ENCODE data around the gene SH3PXD2A. TPM values are rescaled to one million over a fixed set of nuclear protein-coding genes. Genes with fewer than 3 reads are reported as not detected.
A peak's percentile ranks its signal among the peaks of the same experiment; 100 is the strongest.
"Not testable (repeated sequence)": the region's sequence is repeated elsewhere in the genome, so short reads cannot be mapped to it uniquely, and the experiment has no call there.

Gene SH3PXD2A
- total RNA-seq, 1 donor from 2014 or later, result 50.3 TPM

DNA sequence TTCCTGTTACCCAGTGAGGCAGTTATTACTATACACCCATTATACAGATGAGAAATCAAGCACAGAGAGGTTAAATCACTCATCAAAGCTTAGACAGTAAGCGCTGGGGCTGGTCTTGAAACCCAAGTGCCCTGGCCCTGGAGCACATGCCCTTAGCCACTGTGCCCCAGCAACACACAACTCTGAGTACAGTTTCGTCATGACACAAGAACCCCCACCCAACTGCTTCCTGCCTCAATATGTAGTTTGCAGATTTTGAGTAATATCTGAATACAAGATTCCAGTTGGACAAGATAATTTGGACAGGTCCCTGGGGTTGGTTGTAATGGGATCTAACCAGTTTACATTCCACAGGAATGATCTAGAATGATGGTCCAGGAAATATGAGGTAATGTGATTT, 62.8 kb downstream of the SH3PXD2A start:
- DNase-seq (ENCODE audit: low spot score), result no peak

DNA sequence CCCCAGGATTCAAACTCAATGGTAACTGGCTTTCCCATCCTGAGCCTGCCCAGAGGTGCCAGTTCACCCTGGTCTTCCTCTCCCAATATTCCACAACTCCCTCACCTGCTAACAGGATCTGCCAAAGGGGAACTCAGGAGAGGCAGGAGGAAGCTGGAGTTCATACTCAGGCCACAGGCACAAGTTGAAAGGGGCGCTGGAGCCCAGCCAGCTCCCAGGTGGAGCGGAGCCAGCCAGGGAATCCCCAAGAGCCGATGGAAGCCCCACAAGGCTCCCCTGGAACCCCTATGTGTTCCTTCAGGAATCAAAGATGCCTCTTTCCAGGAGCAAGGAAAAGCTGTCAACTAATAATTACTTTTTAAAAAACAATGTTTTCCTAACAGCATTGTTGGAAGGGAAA, 63.5 kb downstream of the SH3PXD2A start:
- DNase-seq (ENCODE audit: low spot score), result no peak

DNA sequence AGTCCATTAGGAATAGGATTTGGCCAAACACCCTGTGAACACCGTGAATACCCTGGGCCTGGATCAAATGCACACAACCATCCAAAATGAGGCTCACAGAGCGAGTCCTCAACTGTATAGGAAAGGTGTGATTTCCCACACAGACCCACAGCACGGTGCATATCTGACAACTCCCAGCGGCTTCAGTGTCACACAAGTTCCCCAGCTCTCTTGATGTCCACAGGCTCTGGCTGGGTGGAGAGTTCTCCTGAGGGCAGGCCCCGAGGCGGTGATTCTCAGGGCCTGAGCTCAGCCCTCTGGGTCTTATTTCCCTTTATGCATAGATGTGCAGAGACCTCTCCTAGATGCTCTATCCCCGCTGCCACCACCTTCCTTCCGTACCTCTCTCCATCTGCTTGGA, 64.1 kb downstream of the SH3PXD2A start:
- no peak for DNase-seq (ENCODE audit: low spot score)

DNA sequence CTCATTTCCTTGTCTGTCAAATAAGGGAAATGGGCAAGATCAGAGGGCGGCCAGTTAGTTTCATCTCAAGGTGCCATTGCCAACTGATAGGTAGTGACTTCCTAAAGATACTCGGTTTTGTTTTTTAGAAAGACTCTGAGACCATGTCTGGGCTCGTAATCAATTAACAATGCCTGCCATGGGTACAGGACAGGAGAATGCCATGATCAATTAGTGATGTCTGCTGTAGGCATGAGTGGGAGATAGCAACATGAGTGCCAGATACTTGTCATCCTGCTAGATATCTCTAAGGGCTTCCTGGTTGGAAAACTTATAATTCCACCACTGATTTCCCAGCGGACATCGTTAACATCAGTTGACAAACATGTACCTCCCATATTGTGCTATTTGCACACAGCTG, 64.8 kb downstream of the SH3PXD2A start:
- DNase-seq (ENCODE audit: low spot score), result no peak

DNA sequence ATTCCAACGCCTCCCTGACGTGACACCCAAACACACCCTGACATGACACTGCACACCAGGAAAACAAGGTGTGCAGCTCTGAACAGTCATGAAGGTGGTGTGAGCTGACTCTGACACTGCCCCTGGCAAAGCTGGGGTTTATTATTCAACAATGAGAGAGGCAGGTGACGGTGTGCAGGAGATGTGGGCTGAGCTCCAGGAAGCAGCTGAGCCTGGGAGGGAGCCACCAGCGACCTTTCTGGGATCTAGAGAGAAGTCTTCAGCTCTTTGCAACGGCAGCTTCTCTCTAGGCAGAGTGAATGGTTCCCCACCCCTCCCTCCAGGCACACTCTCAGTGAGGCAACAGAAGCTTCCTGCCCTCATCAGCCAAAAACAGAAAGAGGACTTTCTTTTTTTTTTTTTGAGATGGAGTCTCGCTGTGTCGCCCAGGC, 65.6 kb downstream of the SH3PXD2A start:
- DNase-seq (ENCODE audit: low spot score), result peak; percentile 68

DNA sequence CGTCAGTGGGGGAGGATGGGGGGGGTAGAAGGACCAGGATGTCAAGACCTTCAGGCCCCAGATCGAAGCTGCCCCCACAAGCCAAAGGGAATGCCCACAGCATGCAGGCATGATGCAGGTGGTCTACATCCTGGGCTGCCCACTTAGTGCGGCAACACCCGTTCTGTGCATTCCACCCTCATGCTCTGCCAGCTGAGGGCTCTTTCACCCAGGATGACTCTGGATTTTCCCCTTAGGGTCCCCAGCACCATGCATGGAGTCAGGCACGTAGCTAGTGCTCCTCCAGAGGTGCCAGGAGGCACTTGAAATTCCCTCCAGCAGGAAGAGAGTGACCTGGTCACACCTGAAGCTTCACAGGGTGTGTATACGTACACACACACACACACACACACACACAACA, 66.2 kb downstream of the SH3PXD2A start:
- no peak for DNase-seq (ENCODE audit: low spot score)

DNA sequence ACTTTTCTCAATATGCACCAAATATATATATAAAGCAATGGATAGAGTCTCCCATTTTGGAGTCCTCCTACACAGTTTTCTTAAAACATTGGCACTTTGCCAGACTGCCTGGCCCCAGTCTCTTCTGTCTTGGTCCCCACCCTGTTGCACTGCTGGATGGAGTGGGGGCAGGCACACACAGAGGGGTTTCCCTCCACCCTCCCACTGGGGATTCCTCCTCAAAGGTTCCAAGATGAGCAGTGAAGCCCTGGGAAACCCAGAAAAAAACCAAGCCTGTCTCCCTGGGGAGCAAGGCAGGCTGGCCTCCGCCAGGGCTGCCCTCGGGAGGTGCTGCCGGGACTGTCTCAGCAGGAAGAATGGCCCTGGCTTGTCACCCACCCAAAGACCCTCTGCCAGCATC, 68.0 kb downstream of the SH3PXD2A start:
- DNase-seq (ENCODE audit: low spot score), result no peak

DNA sequence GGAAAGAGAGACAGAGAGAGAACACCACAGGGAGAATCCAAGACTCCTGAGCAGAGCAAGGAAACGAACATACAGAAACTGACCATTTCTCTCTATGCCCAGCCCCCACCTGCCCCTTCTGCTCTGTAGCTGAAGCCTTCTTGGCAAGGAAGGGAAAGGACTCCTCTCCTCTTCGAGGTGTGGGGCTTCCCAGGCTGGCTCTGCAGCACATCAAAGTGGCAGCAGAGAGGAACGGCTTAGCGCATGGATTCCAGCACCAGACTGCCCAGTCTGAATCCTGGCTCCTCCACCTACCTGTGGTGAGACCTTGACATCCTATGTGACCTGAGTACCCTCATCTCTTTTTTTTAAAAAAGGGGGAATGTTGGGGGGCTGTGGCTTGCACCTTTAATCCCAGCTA, 69.4 kb downstream of the SH3PXD2A start:
- DNase-seq (ENCODE audit: low spot score), result no peak

DNA sequence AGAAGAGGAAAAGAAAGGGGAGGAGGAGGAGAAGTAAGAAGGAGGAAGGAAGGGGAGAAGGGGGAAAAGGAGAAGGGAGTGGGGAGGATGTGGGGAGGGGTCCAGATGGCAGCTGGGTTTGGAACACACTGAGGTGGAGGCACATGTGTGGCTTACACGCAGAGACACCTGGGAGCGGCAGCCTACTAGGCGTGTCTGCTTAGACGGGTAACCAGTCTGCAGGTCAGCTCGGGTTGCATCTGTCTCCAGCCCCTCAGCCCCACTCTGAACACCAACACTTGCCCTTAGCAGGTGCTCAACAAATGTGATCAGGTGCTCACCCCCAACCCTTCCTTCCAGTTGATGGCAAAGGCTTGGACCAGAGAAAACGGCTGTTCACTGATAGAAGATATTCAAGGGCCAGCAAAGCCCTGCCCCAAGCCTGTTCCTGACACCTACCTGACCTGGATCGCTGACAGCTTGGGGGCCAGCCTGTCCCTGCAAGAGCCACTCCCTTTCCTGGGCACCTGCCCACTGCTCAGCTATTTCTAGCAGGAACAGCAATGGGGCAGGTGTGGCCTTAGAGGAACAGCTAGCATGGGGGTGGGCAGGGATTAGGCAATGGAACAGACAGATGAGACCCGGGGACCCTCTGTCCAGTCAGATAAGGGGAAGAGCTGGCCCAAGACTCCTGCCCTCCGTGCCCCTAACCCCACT, 70.5 kb downstream of the SH3PXD2A start:
- peak; percentile 69 for DNase-seq (ENCODE audit: low spot score)

DNA sequence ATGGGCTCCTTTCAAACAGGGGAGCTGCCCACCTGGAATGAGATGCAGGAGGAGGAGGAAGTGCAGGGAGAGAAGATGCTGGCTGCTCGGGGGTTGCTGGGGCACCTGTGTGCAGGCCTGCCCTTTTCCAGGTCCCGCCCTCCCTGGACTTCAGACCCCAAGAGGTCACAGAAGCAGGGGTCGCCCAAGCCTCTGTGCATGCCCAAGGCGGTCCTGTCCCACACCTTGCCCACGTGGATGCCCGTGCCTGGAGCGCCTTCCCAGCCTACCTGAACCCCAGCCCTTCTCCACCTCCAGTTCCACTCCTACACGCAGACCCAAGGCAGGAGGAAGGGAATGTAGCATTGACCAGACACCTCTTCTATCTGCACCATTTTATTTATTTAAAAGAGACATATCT, 71.3 kb downstream of the SH3PXD2A start:
- DNase-seq (ENCODE audit: low spot score), result no peak

DNA sequence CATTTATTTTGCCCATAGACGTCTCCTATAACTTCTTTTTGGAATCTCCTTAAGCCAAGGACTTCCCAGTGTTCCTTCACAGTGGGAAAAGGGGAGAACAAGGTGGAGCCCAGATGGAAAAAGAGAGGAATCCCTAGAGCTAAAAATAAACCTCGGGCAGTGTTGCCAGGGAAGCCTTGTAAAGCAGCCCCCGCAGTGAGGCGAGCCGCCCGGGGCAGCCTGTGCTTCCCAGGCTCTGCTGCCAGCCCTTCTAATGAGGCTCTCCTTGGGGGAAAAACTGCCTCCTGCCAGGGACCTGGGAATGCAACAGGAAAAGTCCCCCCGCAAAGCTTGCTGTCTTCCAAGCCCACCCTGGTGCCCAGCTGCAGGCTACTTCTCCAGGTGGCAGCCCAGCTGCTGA, 71.7 kb downstream of the SH3PXD2A start:
- DNase-seq (ENCODE audit: low spot score), result no peak

DNA sequence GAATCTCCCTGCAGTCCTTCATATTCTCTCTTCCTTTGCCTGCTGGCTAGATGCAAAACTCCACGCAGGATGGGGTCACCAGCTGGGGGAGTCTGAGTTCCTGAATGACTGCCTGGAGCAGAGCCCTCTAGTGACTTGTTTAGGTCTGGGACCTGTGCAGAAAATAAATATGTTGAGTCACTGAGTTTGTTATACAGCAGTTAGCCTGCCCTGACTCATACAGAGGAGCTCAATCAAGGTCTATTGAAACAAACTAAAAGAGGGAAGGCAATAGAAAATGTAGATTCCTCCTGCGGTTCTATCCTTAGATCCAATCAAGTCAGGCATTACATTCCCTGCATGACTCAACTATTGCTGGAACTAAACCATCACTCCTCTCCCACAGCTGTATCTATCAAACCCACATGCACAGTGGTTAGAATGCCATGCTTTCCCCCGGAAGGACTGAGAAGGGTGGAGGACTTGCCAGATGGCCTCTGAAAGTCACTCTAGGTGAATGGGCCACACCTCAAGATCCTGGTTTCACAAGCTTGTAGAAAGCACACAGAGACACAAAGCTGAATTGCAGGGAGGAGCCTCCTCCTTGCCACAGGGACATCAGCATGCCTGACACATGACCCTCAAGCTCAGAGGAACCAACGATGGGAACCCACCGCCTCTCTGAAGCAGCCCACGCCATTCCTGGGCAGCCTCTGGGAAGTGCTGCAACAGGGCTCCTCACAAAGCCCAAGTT, 73.9 kb downstream of the SH3PXD2A start:
- DNase-seq (ENCODE audit: low spot score), result no peak

DNA sequence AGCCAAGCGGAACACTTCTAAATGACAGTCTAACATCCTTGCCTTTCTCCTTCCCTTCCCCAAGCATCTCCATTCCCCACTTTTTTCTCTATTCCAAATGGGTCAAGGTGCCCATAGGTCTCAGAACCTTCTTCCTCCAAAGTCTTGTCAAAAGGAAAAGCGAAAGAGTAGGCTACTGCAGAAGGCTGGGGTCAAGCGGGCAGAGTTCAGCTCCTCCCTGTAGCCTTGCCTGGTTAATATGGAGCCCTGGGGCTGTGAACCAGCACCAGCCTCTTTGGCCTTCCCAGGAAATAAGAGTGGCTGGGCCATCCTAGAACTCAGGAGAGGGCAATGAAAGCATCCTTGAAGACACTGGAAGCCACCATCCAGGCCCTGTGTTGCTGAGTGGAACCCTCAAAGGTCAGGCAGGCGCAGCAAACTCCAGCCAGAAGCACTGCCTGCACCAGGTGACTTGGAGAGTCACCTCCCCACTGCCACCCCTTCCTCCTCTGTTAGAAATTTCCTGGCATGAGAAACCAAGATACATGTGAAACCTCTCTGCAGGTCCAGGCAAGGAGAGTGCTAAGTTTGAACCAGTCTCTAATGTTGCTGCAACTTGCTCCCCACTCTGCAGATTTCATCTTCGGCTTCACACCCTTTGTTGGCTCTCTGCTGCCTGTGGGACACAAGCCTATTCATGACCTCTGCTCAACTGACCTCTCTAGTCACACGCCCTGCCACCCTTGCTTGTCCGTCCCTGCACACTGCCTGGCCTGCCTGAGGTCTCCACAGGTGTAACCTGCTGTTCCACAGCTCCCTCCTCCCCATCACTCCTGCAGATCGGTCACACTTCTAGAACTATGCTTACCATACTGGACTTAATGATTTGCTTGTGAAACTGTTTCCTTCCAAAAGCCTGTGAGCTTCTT, 74.9 kb downstream of the SH3PXD2A start:
- DNase-seq (ENCODE audit: low spot score), result peak; percentile 74

DNA sequence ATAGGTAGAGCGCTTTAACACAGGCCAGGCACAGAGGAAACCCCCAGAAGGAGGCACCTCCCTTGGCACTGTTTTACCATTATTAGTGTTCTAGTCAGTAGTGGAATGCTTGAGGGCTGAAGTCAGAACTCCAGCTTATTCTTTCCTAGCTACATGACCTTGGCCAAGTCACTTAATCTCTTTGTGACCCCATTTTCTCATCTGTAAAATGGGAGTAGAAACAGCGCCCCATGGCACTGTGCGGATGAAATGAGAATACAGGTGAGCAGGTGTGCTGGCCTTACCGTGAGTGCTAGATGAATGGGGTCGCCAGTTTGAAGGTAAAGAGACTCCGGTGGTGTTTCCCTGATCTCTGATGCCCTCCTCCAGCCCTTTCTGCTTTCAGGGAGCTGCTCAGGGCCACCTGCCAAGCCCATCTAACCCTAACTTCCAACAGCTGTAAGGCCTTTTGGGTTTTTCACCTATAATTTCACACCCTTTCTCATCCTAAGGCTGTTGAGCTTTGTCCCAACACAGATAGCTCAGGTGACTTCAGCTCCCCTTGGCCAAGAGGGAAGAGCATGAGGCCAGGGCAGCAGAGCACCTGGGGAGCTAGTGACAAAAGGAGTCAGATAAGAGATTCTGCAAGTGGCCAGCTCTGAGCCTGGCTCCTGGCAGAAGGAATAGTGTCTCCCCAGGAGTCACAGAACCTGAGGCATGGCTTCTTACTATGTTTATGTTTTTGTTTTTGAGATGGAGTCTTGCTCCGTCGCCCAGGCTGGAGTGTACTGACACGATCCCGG, 76.8 kb downstream of the SH3PXD2A start:
- DNase-seq (ENCODE audit: low spot score), result no peak

DNA sequence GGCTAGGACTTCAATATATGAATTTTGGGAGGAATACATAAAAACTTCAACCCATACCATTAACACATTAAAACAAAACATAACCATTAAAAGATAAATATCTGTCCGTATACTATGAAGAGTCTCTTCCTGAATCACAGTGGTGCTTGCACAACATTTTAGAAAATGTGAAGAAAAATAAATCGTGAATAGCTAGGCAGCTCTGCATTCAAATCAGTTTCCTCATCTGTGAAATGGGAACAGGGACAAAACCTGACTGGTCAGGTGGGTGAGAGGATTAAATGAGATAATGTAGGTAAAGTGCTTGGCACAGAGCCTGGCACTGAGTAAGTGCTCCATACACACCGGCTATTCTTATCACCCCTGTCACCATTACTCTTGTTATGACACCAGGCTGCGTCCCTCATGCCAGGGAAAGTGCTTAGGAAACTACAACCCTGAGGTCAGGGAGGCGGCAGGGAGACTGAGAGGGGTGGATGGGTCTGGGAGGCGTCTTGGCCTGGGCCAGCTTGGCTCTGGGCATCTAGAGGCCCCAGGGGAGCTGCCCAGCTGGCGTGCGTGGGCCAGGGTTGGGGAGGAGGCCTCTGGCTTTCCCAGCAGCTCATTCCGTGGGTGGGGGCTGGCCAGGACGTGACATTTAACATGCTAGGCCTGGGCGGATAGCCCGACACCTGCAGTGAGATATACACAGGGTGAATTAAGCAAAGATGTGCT, 78.3 kb downstream of the SH3PXD2A start:
- DNase-seq (ENCODE audit: low spot score), result no peak

DNA sequence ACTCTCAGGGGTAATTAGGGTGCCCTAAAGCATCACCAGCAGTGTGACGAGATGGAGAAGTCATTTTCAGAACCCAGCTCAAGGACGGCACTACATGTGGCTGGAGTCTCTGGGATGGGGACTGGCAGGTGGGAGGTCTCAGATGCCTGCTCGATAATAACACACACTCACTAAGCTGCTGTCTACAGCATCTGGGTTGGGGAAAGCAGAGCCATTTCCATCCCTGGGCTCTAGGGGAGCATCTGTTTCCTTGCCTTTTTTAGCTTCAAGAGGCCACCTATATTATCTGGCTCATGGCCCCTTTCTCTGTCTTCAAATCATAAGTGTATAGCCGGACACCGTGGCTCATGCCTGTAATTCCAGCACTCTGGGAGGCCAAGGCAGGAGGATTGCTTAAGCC, 79.6 kb downstream of the SH3PXD2A start:
- DNase-seq (ENCODE audit: low spot score), result no peak

DNA sequence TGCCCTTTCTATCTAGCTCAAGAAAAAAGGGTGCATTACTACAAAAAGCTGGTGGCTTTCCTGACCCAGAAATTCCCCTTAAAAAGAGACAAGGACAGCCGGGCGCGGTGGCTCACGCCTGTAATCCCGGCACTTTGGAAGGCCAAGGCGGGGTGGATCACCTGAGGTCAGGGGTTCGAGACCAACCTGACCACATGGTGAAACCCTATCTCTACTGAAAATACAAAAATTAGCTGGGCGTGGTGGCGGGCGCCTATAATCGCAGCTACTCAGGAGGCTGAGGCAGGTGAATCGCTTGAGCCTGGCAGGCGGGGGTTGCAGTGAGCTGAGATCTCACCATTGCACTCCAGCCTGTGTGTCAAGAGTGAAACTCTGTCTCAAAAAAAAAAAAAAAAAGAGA, 82.5 kb downstream of the SH3PXD2A start:
- not testable (repeated sequence) for DNase-seq (ENCODE audit: low spot score)

DNA sequence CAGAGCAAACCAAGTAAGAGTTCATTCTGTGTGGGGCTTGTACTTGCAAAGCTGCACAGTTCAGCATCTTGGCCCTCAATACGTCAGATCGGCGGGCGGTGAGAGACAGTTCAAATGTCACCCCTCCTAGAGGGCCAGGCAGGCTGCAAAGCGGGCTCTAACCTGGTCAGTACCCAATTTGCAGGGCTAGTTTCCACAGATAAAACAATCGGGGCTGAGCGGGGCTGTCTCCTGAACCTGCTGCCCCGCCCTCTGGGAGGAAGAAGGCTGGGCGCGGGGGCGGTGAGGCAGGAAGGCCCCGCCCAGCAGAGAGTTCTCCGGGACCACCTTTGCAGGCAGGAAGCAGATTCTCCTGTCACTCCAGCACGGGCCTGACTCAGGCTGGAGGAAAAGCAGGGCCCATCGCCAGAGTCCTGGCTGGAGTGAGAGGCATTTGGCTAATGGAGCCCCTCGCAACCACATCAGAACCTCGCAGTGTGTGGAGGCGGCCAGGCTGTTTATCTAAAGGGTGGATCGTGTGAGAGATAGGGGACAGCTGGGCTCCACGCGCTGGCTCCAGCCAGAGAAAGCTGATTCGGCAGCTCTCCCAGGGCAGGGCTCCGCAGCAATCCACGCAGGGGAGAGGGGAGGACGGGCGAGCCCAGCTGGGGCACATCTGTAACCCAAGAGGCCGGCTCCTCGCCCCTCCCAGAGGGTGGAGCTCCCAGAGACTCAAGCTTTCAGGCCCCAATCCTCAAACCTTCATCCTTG, 83.1 kb downstream of the SH3PXD2A start:
- DNase-seq (ENCODE audit: low spot score), result peak; percentile 89

DNA sequence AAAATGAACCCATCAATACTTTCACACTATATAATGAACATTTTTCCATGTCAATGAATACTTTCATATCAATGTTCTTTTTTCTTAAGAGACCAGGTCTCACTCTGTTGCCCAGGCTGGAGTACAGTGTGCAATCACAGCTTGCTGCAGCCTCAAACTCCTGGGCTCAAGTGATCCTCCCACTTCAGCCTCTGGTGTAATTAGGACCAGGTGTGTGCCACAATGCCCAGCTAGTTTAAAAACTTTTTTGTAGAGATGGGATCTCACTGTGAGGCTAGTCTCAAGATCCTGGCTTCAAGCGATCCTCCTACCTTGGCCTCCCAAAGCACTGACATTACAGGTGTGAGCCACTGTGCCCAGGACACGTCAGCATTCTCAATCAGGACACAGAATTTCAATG, 85.2 kb downstream of the SH3PXD2A start:
- DNase-seq (ENCODE audit: low spot score), result no peak

DNA sequence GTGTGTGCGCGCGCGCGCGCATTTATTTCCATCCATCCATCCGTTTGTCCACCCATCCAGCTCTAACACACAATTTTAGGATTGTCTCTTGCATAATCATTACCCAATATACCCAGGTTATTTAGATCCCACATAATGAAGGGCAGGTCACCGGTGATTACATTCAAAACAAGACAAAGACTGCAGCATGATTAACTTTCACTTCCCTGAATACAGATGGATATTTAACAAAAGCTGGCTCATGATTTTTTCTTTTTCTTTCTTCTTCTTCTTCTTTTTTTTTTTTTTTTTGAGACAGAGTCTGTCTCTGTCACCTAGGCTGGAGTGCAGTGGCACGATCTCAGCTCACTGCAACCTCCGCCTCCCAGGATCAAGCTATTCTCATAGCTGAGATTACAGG, 86.2 kb downstream of the SH3PXD2A start:
- no peak for DNase-seq (ENCODE audit: low spot score)
